GM19351 (cell line): ENCODE results near the gene SHLD2.
"Not testable (repeated sequence)": the region's sequence is repeated elsewhere in the genome, so short reads cannot be mapped to it uniquely, and the experiment has no call there.

Source experiments
- ATAC-seq: cut with Tn5 transposase; IDR thresholded peaks from one replicate; pipeline ENCODE4 v1.9.1; 2021; ENCODE audit warnings: mild to moderate bottlenecking, moderate library complexity; ENCODE audit not compliant: unreplicated experiment

Gene SHLD2

GRCh38 chr10:87211848-87212247 is 116.8 kb downstream of the SHLD2 start:
- not testable (repeated sequence) for ATAC-seq

GRCh38 chr10:87213150-87213765 is 118.3 kb downstream of the SHLD2 start:
- not testable (repeated sequence) for ATAC-seq

GRCh38 chr10:87213806-87214205 is 118.8 kb downstream of the SHLD2 start:
- not testable (repeated sequence) for ATAC-seq

GRCh38 chr10:87216120-87216519 is 121.1 kb downstream of the SHLD2 start:
- not testable (repeated sequence) for ATAC-seq

- not testable (repeated sequence) for ATAC-seq
Observed at GRCh38 chr10:87219370-87219769, 124.4 kb downstream of the SHLD2 start.

GRCh38 chr10:87222789-87223188 is 127.8 kb downstream of the SHLD2 start:
- ATAC-seq, result not testable (repeated sequence)

- not testable (repeated sequence) for ATAC-seq
Observed at GRCh38 chr10:87225148-87225547, 130.1 kb downstream of the SHLD2 start, which contains the start of gene NUTM2A. TSS of gene NUTM2A (plus strand) at chr10:87225448. CDS start at chr10:87225831, 383 bp downstream.

GRCh38 chr10:87228247-87228646 is 133.2 kb downstream of the SHLD2 start:
- not testable (repeated sequence) for ATAC-seq

GRCh38 chr10:87229211-87229610 is 134.2 kb downstream of the SHLD2 start:
- not testable (repeated sequence) for ATAC-seq

- ATAC-seq, result not testable (repeated sequence)
Observed at GRCh38 chr10:87234854-87235253, 139.8 kb downstream of the SHLD2 start.

- not testable (repeated sequence) for ATAC-seq
Observed at GRCh38 chr10:87237244-87237643, 142.2 kb downstream of the SHLD2 start.

- ATAC-seq, result not testable (repeated sequence)
Observed at GRCh38 chr10:87239346-87239808, 144.4 kb downstream of the SHLD2 start.
